ENCODE results near the gene SH3RF3. TPM values are rescaled to one million over a fixed set of nuclear protein-coding genes. Genes with fewer than 3 reads are reported as not detected.

Gene SH3RF3
- total RNA-seq, 2 donors from 2014 or later = 1.3 to 2.5 TPM

GRCh38 chr2:109176928-109177327 lies 47.9 kb downstream of the SH3RF3 start:
- Histone ChIP-seq H3K9ac (ENCODE audit: low read depth in 2 of 2, low read length in 2 of 2) (no peak overlapping the region), H3K9me3 (no peaks in the 10 kb centered on the region), H3K27ac (no peak overlapping the region), H3K4me1 (no peaks in the 10 kb centered on the region), H3K27me3 (no peaks in the 10 kb centered on the region), H3K36me3 (no peaks in the 10 kb centered on the region), H3K4me3 (no peak overlapping the region)
- DNase-seq = no peak
- intact Hi-C loops (cut with DNase I) = no loop called here
- no peak for TF ChIP-seq CTCF (IDR thresholded peaks at IDR 0.05)

- H3K36me3 ChIP-seq = no peaks in the 10 kb centered on the region
- no peak for TF ChIP-seq CTCF (IDR thresholded peaks at IDR 0.05)
- no peaks in the 10 kb centered on the region for H3K9me3 ChIP-seq
- H3K27ac ChIP-seq = no peak overlapping the region
- H3K9ac ChIP-seq (ENCODE audit: low read depth in 2 of 2, low read length in 2 of 2) = no peak overlapping the region
- no peak for DNase-seq
- H3K27me3 ChIP-seq = no peaks in the 10 kb centered on the region
- no peak overlapping the region for H3K4me3 ChIP-seq
- H3K4me1 ChIP-seq = no peaks in the 10 kb centered on the region
- intact Hi-C loops (cut with DNase I) = no loop called here
Measured at GRCh38 chr2:109177635-109178034, 48.6 kb downstream of the SH3RF3 start.

GRCh38 chr2:109178968-109179367 lies 50.0 kb downstream of the SH3RF3 start:
- H3K9me3 ChIP-seq = no peaks in the 10 kb centered on the region
- no peak for TF ChIP-seq CTCF (IDR thresholded peaks at IDR 0.05)
- no peak overlapping the region for H3K27ac ChIP-seq
- intact Hi-C loops (cut with DNase I) = no loop called here
- DNase-seq = no peak
- no peaks in the 10 kb centered on the region for H3K27me3 ChIP-seq
- H3K9ac ChIP-seq (ENCODE audit: low read depth in 2 of 2, low read length in 2 of 2) = no peak overlapping the region
- H3K36me3 ChIP-seq = no peaks in the 10 kb centered on the region
- no peaks in the 10 kb centered on the region for H3K4me1 ChIP-seq
- no peak overlapping the region for H3K4me3 ChIP-seq

GRCh38 chr2:109180786-109181185 lies 51.8 kb downstream of the SH3RF3 start:
- Histone ChIP-seq H3K36me3 (no peaks in the 10 kb centered on the region), H3K4me3 (no peak overlapping the region), H3K27me3 (no peaks in the 10 kb centered on the region), H3K27ac (no peak overlapping the region), H3K4me1 (no peaks in the 10 kb centered on the region), H3K9ac (ENCODE audit: low read depth in 2 of 2, low read length in 2 of 2) (no peak overlapping the region), H3K9me3 (no peaks in the 10 kb centered on the region)
- DNase-seq = no peak
- intact Hi-C loops (cut with DNase I) = no loop called here
- no peak for TF ChIP-seq CTCF (IDR thresholded peaks at IDR 0.05)

GRCh38 chr2:109182426-109182825 lies 53.4 kb downstream of the SH3RF3 start:
- Histone ChIP-seq H3K4me1 (no peaks in the 10 kb centered on the region), H3K27me3 (no peaks in the 10 kb centered on the region), H3K4me3 (no peak overlapping the region), H3K27ac (no peak overlapping the region), H3K36me3 (no peaks in the 10 kb centered on the region), H3K9me3 (no peaks in the 10 kb centered on the region), H3K9ac (ENCODE audit: low read depth in 2 of 2, low read length in 2 of 2) (no peak overlapping the region)
- no peak for DNase-seq
- intact Hi-C loops (cut with DNase I) = no loop called here
- TF ChIP-seq CTCF (IDR thresholded peaks at IDR 0.05) = no peak

- Histone ChIP-seq H3K36me3 (no peaks in the 10 kb centered on the region), H3K9ac (ENCODE audit: low read depth in 2 of 2, low read length in 2 of 2) (no peak overlapping the region), H3K4me3 (no peak overlapping the region), H3K9me3 (no peaks in the 10 kb centered on the region), H3K4me1 (no peaks in the 10 kb centered on the region), H3K27ac (no peak overlapping the region), H3K27me3 (no peaks in the 10 kb centered on the region)
- DNase-seq = no peak
- intact Hi-C loops (cut with DNase I) = no loop called here
- TF ChIP-seq CTCF (IDR thresholded peaks at IDR 0.05) = no peak
Measured at GRCh38 chr2:109183871-109184270, 54.9 kb downstream of the SH3RF3 start.
